Measurements from ENCODE around the gene TBX1.

The TBX1 gene

DNA sequence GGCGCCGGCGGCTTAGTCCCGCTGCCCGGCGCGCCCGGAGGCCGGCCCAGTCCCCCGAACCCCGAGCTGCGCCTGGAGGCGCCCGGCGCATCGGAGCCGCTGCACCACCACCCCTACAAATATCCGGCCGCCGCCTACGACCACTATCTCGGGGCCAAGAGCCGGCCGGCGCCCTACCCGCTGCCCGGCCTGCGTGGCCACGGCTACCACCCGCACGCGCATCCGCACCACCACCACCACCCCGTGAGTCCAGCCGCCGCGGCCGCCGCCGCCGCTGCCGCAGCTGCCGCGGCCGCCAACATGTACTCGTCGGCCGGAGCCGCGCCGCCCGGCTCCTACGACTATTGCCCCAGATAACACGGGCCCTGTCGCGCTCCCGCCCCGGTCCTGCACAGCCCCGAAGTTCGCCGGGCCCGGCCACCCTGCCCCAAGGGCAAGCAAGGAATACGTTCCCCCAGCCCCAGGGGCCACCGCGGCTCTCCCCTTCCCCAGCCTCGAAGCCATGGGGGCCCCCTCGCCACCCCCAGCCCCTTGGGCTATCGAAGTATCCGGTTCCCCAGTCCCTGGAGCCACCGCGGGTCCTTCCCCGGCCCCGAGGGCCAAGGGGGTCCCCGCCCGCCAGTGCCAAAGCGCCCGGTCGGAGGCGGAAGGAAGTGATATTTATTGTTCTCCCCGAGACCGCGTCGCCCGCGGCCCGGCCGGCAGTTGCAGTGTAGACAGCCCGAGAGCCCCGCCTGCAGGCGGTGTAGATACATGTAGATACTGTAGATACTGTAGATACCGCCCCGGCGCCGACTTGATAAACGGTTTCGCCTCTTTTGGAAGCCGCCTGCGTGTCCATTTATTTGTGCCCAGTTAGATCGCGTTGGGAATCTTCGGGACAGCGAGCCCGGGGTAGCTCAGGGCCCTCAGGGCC, 6.2 kb downstream of the TBX1 start:
- Histone ChIP-seq H3K9me2 (replicated peaks; ENCODE audit: control insufficient read depth, low read length) (no peaks in the 10 kb centered on the region), H3K27me3 (ENCODE audit: control insufficient read depth, low read length) (peaks cover 82% of the 10 kb centered on the region), H3K4me2 (ENCODE audit: low read length) (peak overlapping the region; percentile 14; the same call in 1 of the 2 replicates), H3K27ac (ENCODE audit: low read depth, low read length) (no peak overlapping the region), H3K4me1 (ENCODE audit: control insufficient read depth, low read length) (peaks cover 8% of the 10 kb centered on the region), H3F3A (ENCODE audit: control insufficient read depth, insufficient read depth) (0 out of 2 replicates have a peak, but pooled peaks cover 6% of the 10 kb centered on the region), H3K36me3 (ENCODE audit: control insufficient read depth, low read length) (no peaks in the 10 kb centered on the region), H4K20me1 (ENCODE audit: control insufficient read depth, insufficient read depth, low read depth, low read length) (no peaks in the 10 kb centered on the region), H3K79me2 (ENCODE audit: control insufficient read depth, low read length) (no peaks in the 10 kb centered on the region), H3K9me3 (ENCODE audit: control insufficient read depth, insufficient read depth, low read length) (no peaks in the 10 kb centered on the region), H3K4me3 (ENCODE audit: low read length) (no peak overlapping the region)
- peak; percentile 73; the same call in 1 of the 2 replicates for TF ChIP-seq EZH2phosphoT487 (IDR thresholded peaks at IDR 0.05; ENCODE audit: borderline replicate concordance, low read length)
- TF ChIP-seq, protein P1, sequence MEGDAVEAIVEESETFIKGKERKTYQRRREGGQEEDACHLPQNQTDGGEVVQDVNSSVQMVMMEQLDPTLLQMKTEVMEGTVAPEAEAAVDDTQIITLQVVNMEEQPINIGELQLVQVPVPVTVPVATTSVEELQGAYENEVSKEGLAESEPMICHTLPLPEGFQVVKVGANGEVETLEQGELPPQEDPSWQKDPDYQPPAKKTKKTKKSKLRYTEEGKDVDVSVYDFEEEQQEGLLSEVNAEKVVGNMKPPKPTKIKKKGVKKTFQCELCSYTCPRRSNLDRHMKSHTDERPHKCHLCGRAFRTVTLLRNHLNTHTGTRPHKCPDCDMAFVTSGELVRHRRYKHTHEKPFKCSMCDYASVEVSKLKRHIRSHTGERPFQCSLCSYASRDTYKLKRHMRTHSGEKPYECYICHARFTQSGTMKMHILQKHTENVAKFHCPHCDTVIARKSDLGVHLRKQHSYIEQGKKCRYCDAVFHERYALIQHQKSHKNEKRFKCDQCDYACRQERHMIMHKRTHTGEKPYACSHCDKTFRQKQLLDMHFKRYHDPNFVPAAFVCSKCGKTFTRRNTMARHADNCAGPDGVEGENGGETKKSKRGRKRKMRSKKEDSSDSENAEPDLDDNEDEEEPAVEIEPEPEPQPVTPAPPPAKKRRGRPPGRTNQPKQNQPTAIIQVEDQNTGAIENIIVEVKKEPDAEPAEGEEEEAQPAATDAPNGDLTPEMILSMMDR (IDR thresholded peaks at IDR 0.05; ENCODE audit: low read depth, low read length, poor library complexity, severe bottlenecking), result peak; percentile 49

DNA sequence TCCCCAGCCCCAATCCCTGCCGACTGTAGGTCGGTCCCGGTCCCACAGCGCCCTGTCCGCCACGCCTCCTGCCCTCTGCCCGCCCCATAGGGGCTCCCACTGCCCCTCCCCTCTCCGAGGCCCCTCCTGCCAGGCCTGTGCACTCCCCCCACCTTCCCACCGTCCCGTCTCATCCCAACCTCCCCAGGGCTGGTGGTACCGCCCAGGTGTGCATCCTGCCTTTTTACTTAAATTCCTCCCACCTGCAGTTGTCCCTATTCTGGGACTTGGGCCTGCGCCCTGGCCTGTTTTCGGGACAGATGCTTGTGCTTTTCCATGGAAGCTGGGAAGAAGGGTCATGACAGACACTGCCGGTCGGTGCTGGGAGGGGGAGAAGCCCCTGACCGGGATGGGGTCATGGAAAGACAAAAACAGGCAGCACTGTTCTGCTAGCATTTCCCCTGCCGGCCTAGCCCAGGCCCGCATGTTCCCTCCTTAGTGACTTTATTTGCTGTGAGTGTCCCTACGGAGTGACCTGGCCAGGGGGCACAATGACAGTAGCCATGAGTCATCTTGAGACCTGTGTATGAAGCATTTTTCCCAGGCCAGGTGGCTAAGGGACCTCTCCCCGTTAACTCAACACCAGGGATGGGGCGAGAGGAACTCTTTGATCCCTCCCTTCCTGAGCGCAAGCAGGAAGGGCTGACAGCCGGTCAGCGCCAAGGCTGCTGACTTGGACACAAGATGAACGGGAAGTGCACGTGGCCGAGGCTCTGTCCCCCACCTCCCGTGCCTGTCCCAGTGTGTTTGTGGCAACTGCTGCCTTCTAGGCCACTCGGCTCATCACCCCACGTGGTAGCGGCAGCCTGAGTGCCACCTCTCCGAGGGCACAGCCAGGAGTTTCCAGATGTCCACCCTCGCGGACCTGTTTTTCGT, 7.1 kb downstream of the TBX1 start:
- Histone ChIP-seq H4K20me1 (ENCODE audit: control insufficient read depth, insufficient read depth, low read depth, low read length) (no peaks in the 10 kb centered on the region), H3K4me1 (ENCODE audit: control insufficient read depth, low read length) (peaks cover 17% of the 10 kb centered on the region), H3K9me2 (replicated peaks; ENCODE audit: control insufficient read depth, low read length) (no peaks in the 10 kb centered on the region), H3K36me3 (ENCODE audit: control insufficient read depth, low read length) (no peaks in the 10 kb centered on the region), H3K79me2 (ENCODE audit: control insufficient read depth, low read length) (no peaks in the 10 kb centered on the region), H3K4me3 (ENCODE audit: low read length) (no peak overlapping the region), H3K27me3 (ENCODE audit: control insufficient read depth, low read length) (peaks cover 82% of the 10 kb centered on the region), H3K4me2 (ENCODE audit: low read length) (peak overlapping the region; percentile 14; the same call in 1 of the 2 replicates), H3K9me3 (ENCODE audit: control insufficient read depth, insufficient read depth, low read length) (no peaks in the 10 kb centered on the region), H3F3A (ENCODE audit: control insufficient read depth, insufficient read depth) (0 out of 2 replicates have a peak, but pooled peaks cover 6% of the 10 kb centered on the region), H3K27ac (ENCODE audit: low read depth, low read length) (no peak overlapping the region)
- TF ChIP-seq, protein P1 (IDR thresholded peaks at IDR 0.05; ENCODE audit: low read depth, low read length, poor library complexity, severe bottlenecking), result no peak
- no peak for TF ChIP-seq EZH2phosphoT487 (IDR thresholded peaks at IDR 0.05; ENCODE audit: borderline replicate concordance, low read length)

DNA sequence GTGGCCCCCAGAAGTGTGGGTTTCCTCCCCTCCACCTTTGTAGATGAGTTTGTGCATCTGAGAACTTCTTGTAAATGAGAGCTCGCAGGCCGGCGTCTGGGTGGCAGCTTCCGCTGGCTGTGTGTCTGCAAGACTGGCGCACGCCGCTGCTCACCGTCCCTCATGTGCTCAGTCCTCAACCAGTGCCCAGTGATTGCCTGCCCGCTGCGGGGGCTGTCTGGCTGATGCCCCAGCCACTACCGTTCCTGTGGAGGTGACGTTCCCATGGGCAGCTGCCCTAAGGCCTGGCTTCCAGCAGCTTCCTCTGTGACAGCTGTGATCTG, 8.8 kb downstream of the TBX1 start:
- peaks cover 34% of the 10 kb centered on the region for H3K4me1 ChIP-seq (ENCODE audit: control insufficient read depth, low read length)

More for the DNA sequence above, 8.8 kb downstream of the TBX1 start:
- no peak overlapping the region for H3K4me2 ChIP-seq (ENCODE audit: low read length)
- H4K20me1 ChIP-seq (ENCODE audit: control insufficient read depth, insufficient read depth, low read depth, low read length), result peaks cover 8% of the 10 kb centered on the region; the same call in 1 of the 2 replicates
- no peaks in the 10 kb centered on the region for H3K79me2 ChIP-seq (ENCODE audit: control insufficient read depth, low read length)
- H3F3A ChIP-seq (ENCODE audit: control insufficient read depth, insufficient read depth), result 0 out of 2 replicates have a peak, but pooled peaks cover 6% of the 10 kb centered on the region
- peaks cover 80% of the 10 kb centered on the region for H3K27me3 ChIP-seq (ENCODE audit: control insufficient read depth, low read length)
- no peak overlapping the region for H3K4me3 ChIP-seq (ENCODE audit: low read length)
- TF ChIP-seq, protein P1 (IDR thresholded peaks at IDR 0.05; ENCODE audit: low read depth, low read length, poor library complexity, severe bottlenecking), result no peak
- TF ChIP-seq EZH2phosphoT487 (IDR thresholded peaks at IDR 0.05; ENCODE audit: borderline replicate concordance, low read length), result no peak
- no peaks in the 10 kb centered on the region for H3K9me2 ChIP-seq (replicated peaks; ENCODE audit: control insufficient read depth, low read length)
- H3K27ac ChIP-seq (ENCODE audit: low read depth, low read length), result no peak overlapping the region
- H3K9me3 ChIP-seq (ENCODE audit: control insufficient read depth, insufficient read depth, low read length), result no peaks in the 10 kb centered on the region
- H3K36me3 ChIP-seq (ENCODE audit: control insufficient read depth, low read length), result no peaks in the 10 kb centered on the region

All from DOHH2 (cell line).